Stimulated activated CD4-positive, alpha-beta T cell treated with anti-CD3 and anti-CD28 coated beads, Interleukin-12 subunit alpha, Interleukin-12 subunit beta, amount 100 ng/mL, for 24 hours (primary cell): ENCODE results near the gene FLNB.

ENCODE experiments used
- DNase-seq, 2 experiments: peaks; one replicate each; pipeline ENCODE4 v3.0.0-alpha.2; 2020; ENCODE audit warnings: low read depth in 2 of 2

FLNB gene

GRCh38 chr3:58074997-58075396 lies 66.8 kb downstream of the FLNB start:
- DNase-seq, result no peak

- no peak for DNase-seq
Observed at GRCh38 chr3:58077596-58078285, 69.5 kb downstream of the FLNB start.

GRCh38 chr3:58078610-58079009 lies 70.4 kb downstream of the FLNB start:
- no peak for DNase-seq

- DNase-seq, result no peak
Observed at GRCh38 chr3:58079773-58080172, 71.6 kb downstream of the FLNB start.

GRCh38 chr3:58082047-58082446 lies 73.8 kb downstream of the FLNB start:
- DNase-seq, result no peak

- DNase-seq, result no peak
Observed at GRCh38 chr3:58084166-58084565, 75.9 kb downstream of the FLNB start.

GRCh38 chr3:58084788-58085543 lies 76.7 kb downstream of the FLNB start:
- DNase-seq, result no peak

- no peak for DNase-seq
Observed at GRCh38 chr3:58085616-58086015, 77.4 kb downstream of the FLNB start.

- no peak for DNase-seq
Observed at GRCh38 chr3:58088501-58088900, 80.3 kb downstream of the FLNB start.

- no peak for DNase-seq
Observed at GRCh38 chr3:58090351-58090750, 82.1 kb downstream of the FLNB start.

GRCh38 chr3:58092521-58092920 lies 84.3 kb downstream of the FLNB start:
- DNase-seq, result no peak

GRCh38 chr3:58093574-58094195 lies 85.5 kb downstream of the FLNB start:
- DNase-seq, result no peak

GRCh38 chr3:58094657-58095056 lies 86.4 kb downstream of the FLNB start:
- DNase-seq, result no peak

- no peak for DNase-seq
Observed at GRCh38 chr3:58095603-58096138, 87.4 kb downstream of the FLNB start.

- DNase-seq, result no peak
Observed at GRCh38 chr3:58098531-58098930, 90.3 kb downstream of the FLNB start.

GRCh38 chr3:58099865-58100264 lies 91.6 kb downstream of the FLNB start:
- no peak for DNase-seq

- DNase-seq, result no peak
Observed at GRCh38 chr3:58101499-58102389, 93.5 kb downstream of the FLNB start.

GRCh38 chr3:58102390-58102750 lies 94.1 kb downstream of the FLNB start:
- DNase-seq, result no peak

GRCh38 chr3:58102976-58103451 lies 94.8 kb downstream of the FLNB start:
- no peak for DNase-seq

- DNase-seq, result no peak
Observed at GRCh38 chr3:58104151-58104550, 95.9 kb downstream of the FLNB start.

GRCh38 chr3:58104712-58105111 lies 96.5 kb downstream of the FLNB start:
- DNase-seq, result no peak

- no peak for DNase-seq
Observed at GRCh38 chr3:58105196-58105595, 97.0 kb downstream of the FLNB start.
